Keratinocyte (primary cell): ENCODE results near the gene STX8. TPM values are rescaled to one million over a fixed set of nuclear protein-coding genes. Genes with fewer than 3 reads are reported as not detected.

Source experiments
- DNase-seq: peaks from one replicate; pipeline ENCODE4 v3.0.0-alpha.2; 2011; ENCODE audit warnings: low read depth, missing footprints, low spot score
- FAIRE-seq: peaks from 2 replicates; lab custom pipeline; 2011; peaks lifted over from hg19 to GRCh38; lab: Jason Lieb, UNC
- H2AFZ ChIP-seq: 2 replicates; pipeline ENCODE4 v1.6.0; 2012; ENCODE audit warnings: low read length, control low read depth, inconsistent platforms; ENCODE audit not compliant: control insufficient read depth
- H3K27ac ChIP-seq: 2 replicates; pipeline ENCODE4 v1.5.1; 2011; ENCODE audit warnings: low read length; ENCODE audit not compliant: control insufficient read depth, insufficient read depth
- H3K27me3 ChIP-seq: 3 replicates; pipeline ENCODE4 v1.6.0; 2011; ENCODE audit warnings: low read length; ENCODE audit not compliant: control insufficient read depth, insufficient read depth; ENCODE audit errors: extremely low read depth
- H3K36me3 ChIP-seq, 2 experiments: 2 replicates in 1 of 2; 3 replicates in 1 of 2; pipeline ENCODE4 v1.5.1; 2011; ENCODE audit warnings: low read length in 2 of 2, mild to moderate bottlenecking in 1 of 2; ENCODE audit not compliant: control insufficient read depth in 2 of 2, insufficient read depth in 2 of 2; ENCODE audit errors: extremely low read depth in 1 of 2
- H3K4me1 ChIP-seq: 3 replicates; pipeline ENCODE4 v1.5.1; 2011; ENCODE audit warnings: low read length; ENCODE audit not compliant: control insufficient read depth, insufficient read depth; ENCODE audit errors: extremely low read depth
- H3K4me2 ChIP-seq: 3 replicates; pipeline ENCODE4 v1.6.0; 2011; ENCODE audit warnings: low read depth, low read length; ENCODE audit not compliant: control insufficient read depth, insufficient read depth; ENCODE audit errors: extremely low read depth
- H3K4me3 ChIP-seq, 3 experiments: fragments of 200-600 bp in 1 of 3; sonication (generic) in 1 of 3; 2 replicates in 2 of 3; 3 replicates in 1 of 3; pipeline ENCODE4 v1.5.1; 2011 to 2016; ENCODE audit warnings: low read length in 3 of 3, mild to moderate bottlenecking in 3 of 3, control low read depth in 2 of 3, inconsistent platforms in 1 of 3, low read depth in 1 of 3, mixed read lengths in 1 of 3, mixed run types in 1 of 3, moderate library complexity in 1 of 3; ENCODE audit not compliant: control insufficient read depth in 2 of 3, insufficient read depth in 2 of 3; ENCODE audit errors: extremely low read depth in 1 of 3
- H3K79me2 ChIP-seq: 2 replicates; pipeline ENCODE4 v1.6.0; 2012; ENCODE audit warnings: low read length; ENCODE audit not compliant: control insufficient read depth, insufficient read depth
- H3K9ac ChIP-seq: 3 replicates; pipeline ENCODE4 v1.6.0; 2011; ENCODE audit warnings: low read length; ENCODE audit not compliant: control insufficient read depth, insufficient read depth; ENCODE audit errors: extremely low read depth
- H3K9me1 ChIP-seq: 3 replicates; pipeline ENCODE4 v1.6.0; 2011; ENCODE audit warnings: low read length; ENCODE audit not compliant: control insufficient read depth, insufficient read depth; ENCODE audit errors: extremely low read depth
- H3K9me3 ChIP-seq: 2 replicates; pipeline ENCODE4 v1.5.1; 2012; ENCODE audit warnings: low read depth, low read length; ENCODE audit not compliant: control insufficient read depth
- H4K20me1 ChIP-seq: 3 replicates; pipeline ENCODE4 v1.6.0; 2011; ENCODE audit warnings: low read length; ENCODE audit not compliant: control insufficient read depth, insufficient read depth; ENCODE audit errors: extremely low read depth
- CTCF ChIP-seq, 3 experiments: IDR thresholded peaks in 1 of 3; conservative IDR thresholded peaks in 1 of 3; optimal IDR thresholded peaks in 1 of 3; 2 replicates in 2 of 3; 3 replicates in 1 of 3; pipeline versions ENCODE3 to v1.5.1; 2011; ENCODE audit warnings: low read length in 3 of 3, mild to moderate bottlenecking in 3 of 3, moderate library complexity in 2 of 3, control low read depth in 1 of 3, inconsistent platforms in 1 of 3; ENCODE audit not compliant: insufficient read depth in 2 of 3; ENCODE audit errors: extremely low read depth in 1 of 3
- EZH2 ChIP-seq: IDR thresholded peaks from one replicate; pipeline ENCODE4 v1.6.1; 2012; ENCODE audit warnings: inconsistent platforms, mild to moderate bottlenecking, low read length, moderate library complexity
- dilution Hi-C: fragments of 300-500 bp; cut with MboI; formaldehyde crosslinking; loops from one replicate; pipeline ENCODE4 v1.7.0; 2020; ENCODE audit warnings: low sequenced_read_pairs; ENCODE audit not compliant: extremely low pct_ligation_motif_present
- polyA plus RNA-seq, 5 experiments: library from polyadenylated mRNA; depleted of rRNA in 3 of 5; stranded (reverse) in 3 of 5; stranded (forward) in 1 of 5; unstranded in 1 of 5; fragments of >200 nt; gene quantifications; 1 replicate in 1 of 5; 2 replicates in 3 of 5; 3 replicates in 1 of 5; pipeline versions ENCODE4 v1.2.1 to v1.2.3, GENCODE V29; 2011 to 2012; ENCODE audit warnings: missing spikeins in 2 of 5, low read depth in 1 of 5, low replicate concordance in 1 of 5

STX8 gene
- polyA plus RNA-seq, 1 donor (not counting 4 experiments of a cell fraction or from before 2014, with no cell fraction given): 90.3 TPM

DNA sequence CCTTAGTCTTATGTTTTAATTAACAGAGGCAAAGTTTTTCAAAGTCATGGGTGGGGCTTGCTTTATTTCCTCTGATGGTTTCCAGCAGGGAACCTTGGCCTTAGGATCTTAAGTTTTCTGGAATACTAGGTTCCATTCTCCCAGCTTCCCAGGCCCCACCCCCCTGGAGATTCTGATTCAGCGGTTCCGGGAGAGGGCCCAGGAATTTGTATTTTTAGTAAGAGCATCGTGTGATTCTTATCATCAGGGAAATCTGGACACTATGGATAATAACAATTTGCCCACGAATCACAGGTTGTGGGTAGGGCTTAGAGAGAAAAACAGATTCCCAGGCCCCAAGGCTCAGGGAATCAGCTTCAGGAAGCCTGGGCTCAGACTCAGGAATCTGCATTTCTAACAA, 290.7 kb downstream of the STX8 start:
- no peak overlapping the region for H3K9ac ChIP-seq
- no peaks in the 10 kb centered on the region for H3K9me3 ChIP-seq
- peaks cover 3% of the 10 kb centered on the region for H3K4me1 ChIP-seq
- H3K79me2 ChIP-seq: no peaks in the 10 kb centered on the region
- H4K20me1 ChIP-seq: no peaks in the 10 kb centered on the region
- no peak overlapping the region for H3K27ac ChIP-seq
- dilution Hi-C loops: no loop called here
- H3K9me1 ChIP-seq: no peaks in the 10 kb centered on the region
- no peak overlapping the region for H3K4me3 ChIP-seq
- H3K4me2 ChIP-seq: no peak overlapping the region
- H2AFZ ChIP-seq: no peak overlapping the region
- no peak for DNase-seq
- TF ChIP-seq CTCF (optimal IDR thresholded peaks at IDR 0.05 in 1 of 3, IDR thresholded peaks at IDR 0.05 in 1 of 3, conservative IDR thresholded peaks at IDR 0.05 in 1 of 3; ENCODE audit: extremely low read depth in 1 of 3, insufficient read depth in 2 of 3, low read length in 3 of 3) (no peak), EZH2 (no peak)
- no peaks in the 10 kb centered on the region for H3K27me3 ChIP-seq
- no peak for FAIRE-seq
- no peaks in the 10 kb centered on the region for H3K36me3 ChIP-seq

- Histone ChIP-seq H3K9me3 (no peaks in the 10 kb centered on the region), H3K27ac (no peak overlapping the region), H3K4me2 (no peak overlapping the region), H3K9me1 (no peaks in the 10 kb centered on the region), H3K9ac (no peak overlapping the region), H3K4me3 (no peak overlapping the region), H3K79me2 (no peaks in the 10 kb centered on the region), H3K4me1 (no peaks in the 10 kb centered on the region), H3K36me3 (no peaks in the 10 kb centered on the region), H2AFZ (no peak overlapping the region), H3K27me3 (no peaks in the 10 kb centered on the region), H4K20me1 (no peaks in the 10 kb centered on the region)
- no peak for TF ChIP-seq EZH2
- TF ChIP-seq CTCF (optimal IDR thresholded peaks at IDR 0.05 in 1 of 3, IDR thresholded peaks at IDR 0.05 in 1 of 3, conservative IDR thresholded peaks at IDR 0.05 in 1 of 3; ENCODE audit: extremely low read depth in 1 of 3, insufficient read depth in 2 of 3, low read length in 3 of 3): no peak
- DNase-seq (no peak), FAIRE-seq (no peak)
- dilution Hi-C loops: no loop called here
These were observed 291.7 kb downstream of the STX8 start for GRCh38 chr17:9283909-9284308.
